GM23248 (cell line): ENCODE data around the gene ABCF1. TPM values are rescaled to one million over a fixed set of nuclear protein-coding genes. Genes with fewer than 3 reads are reported as not detected.

ENCODE experiments used
- DNase-seq: peaks from one replicate; pipeline ENCODE4 v3.0.0-alpha.2; 2015
- H2AFZ ChIP-seq: fragments of 200-600 bp; sonication (generic); 2 replicates; pipeline ENCODE4 v1.6.1; 2016; ENCODE audit warnings: antibody characterized with exemption
- H3F3A ChIP-seq: fragments of 200-600 bp; sonication (generic); 2 replicates; pipeline ENCODE4 v1.6.1; 2016; ENCODE audit warnings: mild to moderate bottlenecking, antibody characterized with exemption, mixed run types; ENCODE audit not compliant: insufficient read depth
- H3K27ac ChIP-seq: fragments of 200-600 bp; sonication (generic); 2 replicates; pipeline ENCODE4 v1.5.1; 2016; ENCODE audit warnings: mild to moderate bottlenecking
- H3K27me3 ChIP-seq: fragments of 200-600 bp; sonication (generic); replicated peaks from 2 replicates; pipeline ENCODE4 v1.6.1; 2016; ENCODE audit warnings: mild to moderate bottlenecking; ENCODE audit not compliant: insufficient read depth
- H3K36me3 ChIP-seq: fragments of 200-600 bp; sonication (generic); 2 replicates; pipeline ENCODE4 v1.6.1; 2016; ENCODE audit warnings: low read depth, mild to moderate bottlenecking
- H3K4me1 ChIP-seq: fragments of 200-600 bp; sonication (generic); 2 replicates; pipeline ENCODE4 v1.6.1; 2016; ENCODE audit warnings: mild to moderate bottlenecking; ENCODE audit not compliant: insufficient read depth
- H3K4me2 ChIP-seq: fragments of 200-600 bp; sonication (generic); one replicate; pipeline ENCODE4 v1.6.1; 2016; ENCODE audit warnings: mild to moderate bottlenecking; ENCODE audit not compliant: unreplicated experiment
- H3K4me3 ChIP-seq: fragments of 200-600 bp; sonication (generic); 2 replicates; pipeline ENCODE4 v1.5.1; 2016; ENCODE audit warnings: mild to moderate bottlenecking
- H3K79me2 ChIP-seq: fragments of 200-600 bp; sonication (generic); 2 replicates; pipeline ENCODE4 v1.6.1; 2016; ENCODE audit warnings: mild to moderate bottlenecking; ENCODE audit not compliant: insufficient read depth
- H3K9ac ChIP-seq: fragments of 200-600 bp; sonication (generic); 2 replicates; pipeline ENCODE4 v1.6.1; 2016; ENCODE audit warnings: mild to moderate bottlenecking
- H3K9me2 ChIP-seq: fragments of 200-600 bp; sonication (generic); 2 replicates; pipeline ENCODE4 v1.6.1; 2016; ENCODE audit warnings: mixed run types, mild to moderate bottlenecking, moderate library complexity; ENCODE audit not compliant: insufficient read depth
- H3K9me3 ChIP-seq: fragments of 200-600 bp; sonication (generic); one replicate; pipeline ENCODE4 v1.6.1; 2017; ENCODE audit warnings: low read depth
- H4K20me1 ChIP-seq: fragments of 200-600 bp; sonication (generic); 2 replicates; pipeline ENCODE4 v1.6.0; 2016; ENCODE audit not compliant: insufficient read depth
- EZH2 ChIP-seq: fragments of 200-600 bp; sonication (generic); IDR thresholded peaks from 2 replicates; pipeline ENCODE4 v1.6.1; 2018; ENCODE audit warnings: antibody characterized with exemption, mild to moderate bottlenecking; ENCODE audit not compliant: insufficient read depth, poor library complexity, severe bottlenecking
- EZH2phosphoT487 ChIP-seq: fragments of 200-600 bp; sonication (generic); IDR thresholded peaks from 2 replicates; pipeline ENCODE4 v1.6.1; 2018; ENCODE audit warnings: antibody characterized with exemption, moderate library complexity, mild to moderate bottlenecking, low read depth; ENCODE audit not compliant: insufficient read depth
- WGBS, 2 experiments: methylation state at CpG; one replicate each; pipeline ENCODE4 v1.1.6; 2015 to 2017; ENCODE audit warnings: low lambda C conversion rate in 2 of 2, low coverage in 1 of 2; ENCODE audit errors: missing lambda C conversion rate in 2 of 2; 5-methylcytosine and 5-hydroxymethylcytosine counted together
- in situ Hi-C: fragments of 300-500 bp; cut with MboI; formaldehyde crosslinking; loops from 2 replicates; pipeline ENCODE4 v1.15.0; 2020
- polyA plus RNA-seq: library from polyadenylated mRNA; unstranded; fragments of >200 nt; fragmentation: Nextera tagmentation; extraction: Ambion mirVana; gene quantifications from 2 replicates; pipeline ENCODE4 v1.2.1, GENCODE V29; 2016
- total RNA-seq: library from RNA; depleted of rRNA; stranded (reverse); fragments of >200 nt; shearing (Covaris generic); gene quantifications from 2 replicates; pipeline ENCODE4 v1.2.3, GENCODE V29; 2014

Gene ABCF1
- total and polyA plus RNA-seq, 2 experiments from 2014 or later: 31.3 to 39.7 TPM

DNA sequence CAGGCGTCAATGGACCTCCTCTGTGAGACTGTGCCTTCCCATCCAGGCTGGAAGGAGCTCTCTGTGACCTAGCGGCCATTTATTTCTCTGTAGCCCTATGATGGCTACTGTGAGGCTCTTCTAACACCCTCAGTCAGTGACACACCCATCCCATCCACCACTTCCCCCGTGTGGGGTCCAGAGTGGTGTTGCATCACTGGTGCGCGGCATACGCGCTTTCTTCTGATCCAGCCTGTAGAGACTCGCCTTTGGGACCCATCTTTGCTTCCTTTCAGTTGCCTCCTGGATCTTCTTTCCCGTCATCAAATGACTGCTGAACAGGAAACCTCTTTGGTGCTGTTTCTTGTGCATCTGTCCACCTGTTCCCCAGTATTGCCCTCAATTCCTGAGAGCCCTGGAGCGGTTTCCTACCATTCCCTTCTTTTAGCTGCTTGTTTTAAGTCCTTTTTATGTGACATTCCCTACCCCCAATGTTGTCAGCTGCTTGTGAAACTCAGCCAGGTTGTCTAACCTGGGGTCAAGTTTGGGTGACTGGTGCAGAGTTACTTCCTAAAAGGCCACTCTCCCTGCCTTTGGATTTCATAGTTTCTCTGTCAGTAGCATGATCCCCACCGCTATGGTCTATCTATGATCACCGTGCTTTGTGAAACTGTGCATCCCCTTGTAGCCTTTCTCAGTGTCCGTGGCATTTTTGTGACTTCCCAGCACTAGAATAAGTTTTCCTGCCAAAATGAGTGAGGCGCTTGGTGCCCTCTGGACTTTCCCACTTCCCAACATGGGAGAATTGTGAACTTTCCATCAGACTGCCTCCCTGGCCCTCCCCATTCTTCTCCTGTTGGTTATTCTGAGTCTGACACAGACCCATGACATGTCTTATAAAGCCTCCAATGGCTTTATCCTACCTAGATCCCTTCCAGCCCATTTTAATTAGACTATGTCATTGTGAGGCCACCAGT, 8.5 kb upstream of the ABCF1 start:
- no peak for TF ChIP-seq EZH2
- TF ChIP-seq EZH2phosphoT487: no peak
- Histone ChIP-seq H3K36me3 (peaks cover 4% of the 10 kb centered on the region; the same call in 1 of the 2 replicates), H3K27ac (no peak overlapping the region), H3K4me1 (peaks cover 8% of the 10 kb centered on the region; the same call in 1 of the 2 replicates), H3K9ac (no peak overlapping the region), H4K20me1 (no peaks in the 10 kb centered on the region), H3K9me3 (no peaks in the 10 kb centered on the region), H3K27me3 (no peaks in the 10 kb centered on the region), H3K79me2 (peaks cover 37% of the 10 kb centered on the region), H3K4me2 (no peak overlapping the region), H2AFZ (no peak overlapping the region), H3F3A (0 out of 2 replicates have a peak, but pooled peaks cover 4% of the 10 kb centered on the region), H3K9me2 (no peaks in the 10 kb centered on the region), H3K4me3 (no peak overlapping the region)
- 89 to 90% methylated on average over 14 of the region's 14 CpGs for WGBS, 2 experiments
- DNase-seq: no peak
- in situ Hi-C loops: no loop called here

DNA sequence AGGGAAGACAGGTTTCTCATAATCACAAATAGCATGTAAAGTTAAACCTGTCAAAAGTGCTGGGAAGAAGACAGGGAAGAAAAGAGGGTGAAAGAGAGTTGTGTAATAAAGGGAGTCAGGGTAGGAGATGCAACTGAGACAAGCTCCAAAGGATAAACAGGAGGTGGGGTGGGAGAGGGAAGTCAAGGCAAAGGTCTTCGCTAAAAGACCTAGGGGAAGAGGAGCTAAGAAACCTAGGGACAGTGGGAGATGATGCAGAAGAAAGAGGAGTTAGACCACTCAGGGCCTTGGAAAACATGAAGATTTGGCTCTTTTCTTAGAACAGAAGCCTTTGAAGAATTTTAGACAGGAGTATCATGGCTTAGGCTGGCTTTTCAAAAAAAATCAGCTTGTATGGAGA, 7.1 kb upstream of the ABCF1 start:
- no peaks in the 10 kb centered on the region for H3K9me3 ChIP-seq
- peaks cover 4% of the 10 kb centered on the region; the same call in 1 of the 2 replicates for H3K36me3 ChIP-seq
- no peak overlapping the region for H3K4me2 ChIP-seq
- in situ Hi-C loops: no loop called here
- DNase-seq: no peak
- H3K4me1 ChIP-seq: no peaks in the 10 kb centered on the region
- H3K27me3 ChIP-seq: no peaks in the 10 kb centered on the region
- H3K27ac ChIP-seq: no peak overlapping the region
- H2AFZ ChIP-seq: no peak overlapping the region
- no peak overlapping the region for H3K4me3 ChIP-seq
- H3K9me2 ChIP-seq: no peaks in the 10 kb centered on the region
- H3F3A ChIP-seq: 0 out of 2 replicates have a peak, but pooled peaks cover 4% of the 10 kb centered on the region
- TF ChIP-seq EZH2 (no peak), EZH2phosphoT487 (no peak)
- H3K79me2 ChIP-seq: peaks cover 23% of the 10 kb centered on the region
- H3K9ac ChIP-seq: no peak overlapping the region
- H4K20me1 ChIP-seq: no peaks in the 10 kb centered on the region
- 95 to 96% methylated on average over 1 of the region's 1 CpG for WGBS, 2 experiments

DNA sequence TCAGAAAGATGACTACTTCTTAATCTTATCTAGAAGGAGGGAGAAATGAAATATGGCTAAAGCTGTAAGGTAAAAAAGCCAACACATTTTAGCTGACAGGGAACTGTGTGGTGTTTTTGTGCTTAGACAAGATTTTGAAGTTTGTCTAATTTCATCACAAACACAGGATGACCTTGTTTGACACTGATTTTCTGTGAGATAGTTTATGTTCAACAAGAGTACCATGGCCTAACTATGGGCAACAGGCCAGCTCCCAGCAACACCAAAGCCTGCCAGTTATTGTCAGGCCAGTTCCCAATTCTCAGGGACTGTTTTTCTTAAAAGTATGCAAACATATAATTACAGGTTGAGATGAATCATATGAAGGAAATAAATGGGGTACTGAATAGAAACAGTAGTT, 5.5 kb upstream of the ABCF1 start:
- H3K4me3 ChIP-seq: no peak overlapping the region
- no peak for DNase-seq
- in situ Hi-C loops: no loop called here

DNA sequence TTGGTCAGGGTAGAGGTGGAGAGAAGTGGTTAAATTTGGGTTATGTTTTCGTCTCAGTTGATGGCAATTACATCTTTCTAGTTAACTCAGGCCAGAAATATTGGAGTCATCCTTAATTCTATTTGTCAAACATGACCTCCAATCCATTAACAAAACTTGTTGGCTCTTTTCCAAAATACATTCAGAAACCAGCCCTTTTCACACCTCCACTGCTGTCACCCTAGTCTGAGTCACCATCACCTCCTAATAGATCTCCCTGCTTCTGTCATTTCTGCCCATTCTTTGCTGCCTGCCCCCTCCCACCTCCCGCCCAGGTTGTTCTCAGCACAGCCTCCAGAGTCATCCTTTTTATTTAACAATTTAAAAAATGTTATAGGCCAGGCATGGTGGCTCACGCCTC, 3.0 kb upstream of the ABCF1 start:
- Histone ChIP-seq H3K27me3 (no peaks in the 10 kb centered on the region), H3K4me1 (peaks cover 18% of the 10 kb centered on the region), H3K4me3 (no peak overlapping the region), H3F3A (0 out of 2 replicates have a peak, but pooled peaks cover 4% of the 10 kb centered on the region), H2AFZ (no peak overlapping the region), H3K27ac (no peak overlapping the region), H3K9ac (no peak overlapping the region), H3K79me2 (peaks cover 26% of the 10 kb centered on the region), H3K4me2 (no peak overlapping the region), H3K9me3 (no peaks in the 10 kb centered on the region), H3K9me2 (no peaks in the 10 kb centered on the region), H3K36me3 (no peaks in the 10 kb centered on the region), H4K20me1 (peaks cover 11% of the 10 kb centered on the region; the same call in 1 of the 2 replicates)
- 78 to 88% methylated on average over 3 of the region's 3 CpGs for WGBS, 2 experiments
- in situ Hi-C loops: no loop called here
- no peak for DNase-seq
- TF ChIP-seq EZH2 (no peak), EZH2phosphoT487 (no peak)

More for the DNA sequence above, 5.5 kb upstream of the ABCF1 start:
- Histone ChIP-seq H3K4me2 (no peak overlapping the region), H3F3A (0 out of 2 replicates have a peak, but pooled peaks cover 4% of the 10 kb centered on the region), H3K4me1 (peaks cover 6% of the 10 kb centered on the region; the same call in 1 of the 2 replicates), H3K79me2 (peaks cover 14% of the 10 kb centered on the region), H4K20me1 (no peaks in the 10 kb centered on the region), H3K9me3 (no peaks in the 10 kb centered on the region), H2AFZ (no peak overlapping the region), H3K36me3 (peaks cover 4% of the 10 kb centered on the region; the same call in 1 of the 2 replicates), H3K9ac (no peak overlapping the region), H3K27me3 (no peaks in the 10 kb centered on the region), H3K27ac (no peak overlapping the region), H3K9me2 (no peaks in the 10 kb centered on the region)
- TF ChIP-seq EZH2phosphoT487 (no peak), EZH2 (no peak)
